IMR-90 (cell line): ENCODE results near the gene COG7. TPM values are rescaled to one million over a fixed set of nuclear protein-coding genes. Genes with fewer than 3 reads are reported as not detected.

Experiments used
- ATAC-seq: fragments of 200-7000 bp; cut with Tn5 transposase; 2 replicates; pipeline ENCODE4 v1.9.1; 2020; ENCODE audit warnings: low read depth, mild to moderate bottlenecking, moderate library complexity
- BruUV-seq: library from RNA; stranded (reverse); fragments of 400-500 nt; replicated peaks from 2 replicates; lab custom pipeline; 2021; lab: Mats Ljungman, UMichigan
- CTCF ChIA-PET: fragments of 300-600 bp; formaldehyde crosslinking; extraction: SDS; loops from one replicate; lab custom pipeline; 2021; ENCODE audit warnings: antibody characterized with exemption; lab: Yijun Ruan, JAX
- POLR2A ChIA-PET: fragments of 300-600 bp; sonication (Branson Sonifier 250); formaldehyde crosslinking; loops from one replicate; lab custom pipeline; 2022; ENCODE audit warnings: antibody characterized with exemption; ENCODE audit not compliant: unreplicated experiment; lab: Charles Lee
- DNase-seq: peaks from one replicate; pipeline ENCODE4 v3.0.0; 2013
- H2AFZ ChIP-seq: replicated peaks from 2 replicates; pipeline ENCODE3; 2013; ENCODE audit warnings: low read length, mild to moderate bottlenecking; ENCODE audit not compliant: poor library complexity
- H2AK5ac ChIP-seq: 2 replicates; pipeline ENCODE4 v1.6.1; 2013; ENCODE audit warnings: low read depth, low read length, inconsistent platforms
- H2AK9ac ChIP-seq: replicated peaks from 2 replicates; pipeline ENCODE3; 2013; ENCODE audit warnings: mild to moderate bottlenecking, low read depth, low read length, moderate library complexity; ENCODE audit not compliant: poor library complexity
- H2BK120ac ChIP-seq: 2 replicates; pipeline ENCODE4 v1.6.1; 2013; ENCODE audit warnings: low read depth, low read length, inconsistent platforms
- H2BK15ac ChIP-seq: 3 replicates; pipeline ENCODE4 v1.6.1; 2013; ENCODE audit warnings: low read depth, low read length, inconsistent platforms
- H2BK20ac ChIP-seq: 2 replicates; pipeline ENCODE4 v1.6.1; 2013; ENCODE audit warnings: low read depth, mild to moderate bottlenecking, inconsistent platforms, low read length, moderate library complexity
- H2BK5ac ChIP-seq: 2 replicates; pipeline ENCODE4 v1.6.1; 2013; ENCODE audit warnings: mild to moderate bottlenecking, low read depth, low read length, inconsistent platforms; ENCODE audit not compliant: poor library complexity, severe bottlenecking
- H3K14ac ChIP-seq: replicated peaks from 2 replicates; pipeline ENCODE4 v1.6.1; 2013; ENCODE audit warnings: low read depth, low read length, inconsistent platforms
- H3K18ac ChIP-seq: 2 replicates; pipeline ENCODE4 v1.6.1; 2013; ENCODE audit warnings: low read depth, low read length, control low read depth
- H3K23ac ChIP-seq: 2 replicates; pipeline ENCODE4 v1.6.1; 2013; ENCODE audit warnings: low read depth, low read length, inconsistent platforms
- H3K27ac ChIP-seq: 2 replicates; pipeline ENCODE4 v1.5.1; 2013; ENCODE audit warnings: mild to moderate bottlenecking, control low read depth, low read length; ENCODE audit not compliant: insufficient read depth
- H3K27me3 ChIP-seq: 2 replicates; pipeline ENCODE4 v1.6.1; 2013; ENCODE audit warnings: low read length; ENCODE audit not compliant: control insufficient read depth, insufficient read depth
- H3K36me3 ChIP-seq: 2 replicates; pipeline ENCODE4 v1.6.1; 2013; ENCODE audit warnings: low read length, mixed read lengths; ENCODE audit not compliant: control insufficient read depth, insufficient read depth
- H3K4ac ChIP-seq: 2 replicates; pipeline ENCODE4 v1.6.1; 2013; ENCODE audit warnings: low read depth, low read length, inconsistent platforms
- H3K4me1 ChIP-seq: 2 replicates; pipeline ENCODE4 v1.6.1; 2013; ENCODE audit warnings: low read length, mixed read lengths; ENCODE audit not compliant: control insufficient read depth, insufficient read depth
- H3K4me2 ChIP-seq: 2 replicates; pipeline ENCODE4 v1.6.1; 2013; ENCODE audit warnings: low read depth, mild to moderate bottlenecking, control low read depth, low read length, moderate library complexity
- H3K4me3 ChIP-seq: 2 replicates; pipeline ENCODE4 v1.5.1; 2013; ENCODE audit warnings: low read depth, mild to moderate bottlenecking, control low read depth, low read length, moderate library complexity; ENCODE audit not compliant: insufficient read depth
- H3K56ac ChIP-seq: 2 replicates; pipeline ENCODE4 v1.6.1; 2013; ENCODE audit warnings: low read length, inconsistent platforms; ENCODE audit not compliant: insufficient read depth; ENCODE audit errors: extremely low read depth
- H3K79me1 ChIP-seq, 2 experiments: 2 replicates each; pipeline ENCODE4 v1.6.1; 2013; ENCODE audit warnings: low read length in 2 of 2, inconsistent platforms in 1 of 2, low read depth in 1 of 2
- H3K9ac ChIP-seq: 2 replicates; pipeline ENCODE4 v1.6.1; 2013; ENCODE audit warnings: low read depth, low read length, control low read depth
- H3K9me1 ChIP-seq: 2 replicates; pipeline ENCODE4 v1.6.1; 2013; ENCODE audit warnings: low read length, inconsistent platforms; ENCODE audit not compliant: insufficient read depth
- H3K9me3 ChIP-seq: 2 replicates; pipeline ENCODE4 v1.6.1; 2013; ENCODE audit warnings: low read length; ENCODE audit not compliant: control insufficient read depth, insufficient read depth
- H4K20me1 ChIP-seq: 2 replicates; pipeline ENCODE4 v1.6.1; 2013; ENCODE audit warnings: low read length, inconsistent platforms; ENCODE audit not compliant: insufficient read depth
- H4K5ac ChIP-seq: 2 replicates; pipeline ENCODE4 v1.6.1; 2013; ENCODE audit warnings: mild to moderate bottlenecking, low read depth, low read length, control low read depth
- H4K8ac ChIP-seq, 2 experiments: 2 replicates each; pipeline ENCODE4 v1.6.1; 2013; ENCODE audit warnings: low read depth in 2 of 2, low read length in 2 of 2, control low read depth in 1 of 2, inconsistent platforms in 1 of 2
- H4K91ac ChIP-seq: 2 replicates; pipeline ENCODE4 v1.6.1; 2013; ENCODE audit warnings: low read depth, low read length, inconsistent platforms; ENCODE audit not compliant: insufficient read depth
- CEBPB ChIP-seq: IDR thresholded peaks from 2 replicates; pipeline ENCODE4 v1.6.1; 2012; ENCODE audit warnings: low read depth, low read length, improper control_type of control experiment
- MAFK ChIP-seq: IDR thresholded peaks from 2 replicates; pipeline ENCODE4 v1.6.1; 2012; ENCODE audit warnings: low read depth, low read length, improper control_type of control experiment
- NFE2L2 ChIP-seq: fragments of 150-350 bp; IDR thresholded peaks from 2 replicates; pipeline ENCODE4 v1.6.1; 2016; ENCODE audit warnings: low read depth, mild to moderate bottlenecking, low read length
- POLR2A ChIP-seq: IDR thresholded peaks from 2 replicates; pipeline ENCODE4 v1.6.1; 2012; ENCODE audit warnings: mild to moderate bottlenecking, low read depth, low read length
- RCOR1 ChIP-seq: IDR thresholded peaks from 2 replicates; pipeline ENCODE4 v1.6.1; 2012; ENCODE audit warnings: mild to moderate bottlenecking, low read length, improper control_type of control experiment; ENCODE audit not compliant: insufficient replicate concordance
- SMC3 ChIP-seq: fragments of 150-350 bp; IDR thresholded peaks from 2 replicates; pipeline ENCODE4 v1.6.1; 2016; ENCODE audit warnings: low read depth, mild to moderate bottlenecking, antibody characterized with exemption, low read length, moderate library complexity
- WGBS, 2 experiments: methylation state at CpG; one replicate each; pipeline versions ENCODE4 v1.1.5 to v1.1.7; 2013; ENCODE audit warnings: missing lambda C conversion rate in 2 of 2; ENCODE audit not compliant: insufficient read length in 1 of 2; ENCODE audit errors: extremely low coverage in 2 of 2; 5-methylcytosine and 5-hydroxymethylcytosine counted together
- dilution Hi-C: fragments of 300-500 bp; cut with HindIII; formaldehyde crosslinking; loops from one replicate; pipeline ENCODE4 v1.14.3; 2018; ENCODE audit warnings: low sequenced_read_pairs; ENCODE audit not compliant: unreplicated experiment
- in situ Hi-C: fragments of 300-500 bp; cut with MboI; formaldehyde crosslinking; loops from 3 replicates; pipeline ENCODE4 v1.14.3; 2019; ENCODE audit warnings: low sequenced_read_pairs, inconsistent platforms, mixed read lengths
- intact Hi-C: fragments of 100-400 bp; cut with micrococcal nuclease; formaldehyde crosslinking; loops from 2 replicates; pipeline ENCODE4 v1.10.0; 2022
- polyA plus RNA-seq, 3 experiments: library from polyadenylated mRNA; depleted of rRNA; stranded (reverse); fragments of >200 nt; gene quantifications; 2 replicates each; pipeline ENCODE4 v1.2.3, GENCODE V29; 2012; ENCODE audit warnings: low replicate concordance in 1 of 3
- total RNA-seq: library from RNA; depleted of rRNA; stranded (reverse); fragments of >200 nt; gene quantifications from 2 replicates; pipeline ENCODE4 v1.2.3, GENCODE V29; 2012
- TF ChIP-seq, protein P1 (sequence below): fragments of 150-350 bp; IDR thresholded peaks from 2 replicates; pipeline ENCODE4 v1.6.1; 2017; ENCODE audit warnings: mild to moderate bottlenecking, antibody characterized with exemption, low read length, low read depth
- TF ChIP-seq, protein P2 (sequence below): fragments of 150-350 bp; IDR thresholded peaks from 2 replicates; pipeline ENCODE4 v1.6.1; 2016; ENCODE audit warnings: low read depth, mild to moderate bottlenecking, low read length, moderate library complexity, borderline replicate concordance

Gene COG7
- total and polyA plus RNA-seq, 2 of the 4 experiments (the other 2 are of a cell fraction), result 28.5 to 43.7 TPM

DNA sequence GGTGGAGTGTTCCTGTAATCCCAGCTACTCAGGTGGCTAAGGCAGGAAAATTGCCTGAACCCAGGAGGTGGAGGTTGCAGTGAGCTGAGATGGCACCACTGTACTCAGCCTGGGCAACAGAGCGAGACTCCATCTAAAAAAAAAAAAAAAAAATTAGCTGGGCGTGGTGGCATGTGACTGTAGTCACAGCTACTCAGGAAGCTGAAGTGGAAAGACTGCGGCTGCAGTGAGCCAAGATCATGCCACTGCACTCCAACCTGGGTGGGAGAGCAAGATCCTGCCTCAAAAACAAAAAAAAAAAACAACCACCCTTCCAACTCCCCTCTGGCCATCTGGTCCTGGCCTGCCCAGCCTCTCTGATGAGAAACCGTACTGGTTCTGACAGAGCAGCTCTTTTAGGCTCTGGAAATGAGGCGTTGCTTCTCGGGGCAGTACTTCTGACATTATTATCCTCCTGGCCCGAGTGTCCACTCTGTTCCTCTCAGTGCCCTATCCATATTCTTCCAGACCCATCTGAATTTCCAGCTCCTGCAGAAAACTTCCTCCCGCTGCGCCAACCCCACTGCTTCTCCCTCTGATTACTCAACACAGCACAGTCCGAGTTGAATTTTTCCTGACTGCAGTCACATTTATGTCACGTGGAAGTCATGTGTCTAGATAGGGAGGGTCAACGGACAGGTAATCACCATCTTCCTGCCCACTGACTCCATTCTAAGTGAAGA, 44.0 kb upstream of the COG7 start:
- H2BK120ac ChIP-seq, result no peak overlapping the region
- no peak; the same call in 1 of the 2 replicates for ATAC-seq
- in situ Hi-C loops, result no loop called here
- intact Hi-C loops, result no loop called here
- H2BK20ac ChIP-seq, result no peak overlapping the region
- no peak overlapping the region for H2AFZ ChIP-seq
- no peaks in the 10 kb centered on the region for H3K9me3 ChIP-seq
- peaks cover 10% of the 10 kb centered on the region for H3K9me1 ChIP-seq
- BruUV-seq, result no TSS peak
- no peak overlapping the region for H3K23ac ChIP-seq
- H3K4me2 ChIP-seq, result no peak overlapping the region
- H3K4me1 ChIP-seq, result peaks cover 5% of the 10 kb centered on the region; the same call in 1 of the 2 replicates
- no peak overlapping the region for H3K18ac ChIP-seq
- H3K27ac ChIP-seq, result no peak overlapping the region
- WGBS, 2 experiments, result 93% methylated on average over 4 of the region's 12 CpGs; no CpG with 5 or more reads in 1 of the 2 experiments
- ChIA-PET POLR2A (no interaction called here), CTCF (interaction anchor here (0.6 kb wide), 1 partner anchor 27 kb away, joined by 4 read pairs; no protein-coding TSS in a partner anchor)
- TF ChIP-seq MAFK (no peak), CEBPB (peak; percentile 48; the same call in 1 of the 2 replicates), POLR2A (no peak), SMC3 (no peak), NFE2L2 (no peak), RCOR1 (no peak)
- TF ChIP-seq, protein P1, sequence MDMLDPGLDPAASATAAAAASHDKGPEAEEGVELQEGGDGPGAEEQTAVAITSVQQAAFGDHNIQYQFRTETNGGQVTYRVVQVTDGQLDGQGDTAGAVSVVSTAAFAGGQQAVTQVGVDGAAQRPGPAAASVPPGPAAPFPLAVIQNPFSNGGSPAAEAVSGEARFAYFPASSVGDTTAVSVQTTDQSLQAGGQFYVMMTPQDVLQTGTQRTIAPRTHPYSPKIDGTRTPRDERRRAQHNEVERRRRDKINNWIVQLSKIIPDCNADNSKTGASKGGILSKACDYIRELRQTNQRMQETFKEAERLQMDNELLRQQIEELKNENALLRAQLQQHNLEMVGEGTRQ, result 0 out of 2 replicates have a peak, but pooled peaks have one; percentile 35
- TF ChIP-seq, protein P2, sequence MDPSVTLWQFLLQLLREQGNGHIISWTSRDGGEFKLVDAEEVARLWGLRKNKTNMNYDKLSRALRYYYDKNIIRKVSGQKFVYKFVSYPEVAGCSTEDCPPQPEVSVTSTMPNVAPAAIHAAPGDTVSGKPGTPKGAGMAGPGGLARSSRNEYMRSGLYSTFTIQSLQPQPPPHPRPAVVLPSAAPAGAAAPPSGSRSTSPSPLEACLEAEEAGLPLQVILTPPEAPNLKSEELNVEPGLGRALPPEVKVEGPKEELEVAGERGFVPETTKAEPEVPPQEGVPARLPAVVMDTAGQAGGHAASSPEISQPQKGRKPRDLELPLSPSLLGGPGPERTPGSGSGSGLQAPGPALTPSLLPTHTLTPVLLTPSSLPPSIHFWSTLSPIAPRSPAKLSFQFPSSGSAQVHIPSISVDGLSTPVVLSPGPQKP, result no peak
- no peak overlapping the region for H2BK15ac ChIP-seq
- H4K91ac ChIP-seq, result no peak overlapping the region
- no peak overlapping the region for H4K5ac ChIP-seq
- H3K4ac ChIP-seq, result no peak overlapping the region
- no peak overlapping the region for H3K14ac ChIP-seq
- no peak overlapping the region for H3K9ac ChIP-seq
- DNase-seq, result peak; percentile 21
- H2BK5ac ChIP-seq, result no peak overlapping the region
- no peak overlapping the region for H2AK5ac ChIP-seq
- no peak overlapping the region for H3K56ac ChIP-seq
- H4K8ac ChIP-seq, result no peak overlapping the region
- H3K27me3 ChIP-seq, result no peaks in the 10 kb centered on the region
- H3K4me3 ChIP-seq, result no peak overlapping the region
- H3K36me3 ChIP-seq, result peaks cover 27% of the 10 kb centered on the region
- peaks cover 20 to 59% of the 10 kb centered on the region in 2 experiments for H3K79me1 ChIP-seq
- peaks cover 35% of the 10 kb centered on the region for H4K20me1 ChIP-seq
- dilution Hi-C loops, result no loop called here
- H2AK9ac ChIP-seq, result no peak overlapping the region
